CD14-positive monocyte (primary cell): Measurements from ENCODE around the gene CFLAR. TPM values are rescaled to one million over a fixed set of nuclear protein-coding genes. Genes with fewer than 3 reads are reported as not detected.
A peak's percentile ranks its signal among the peaks of the same experiment; 100 is the strongest.
"Not testable (repeated sequence)": the region's sequence is repeated elsewhere in the genome, so short reads cannot be mapped to it uniquely, and the experiment has no call there.

Source experiments
- DNase-seq, 3 donors: peaks; one replicate each; pipeline ENCODE4 v3.0.0-alpha.2; 2011 to 2022
- H2AFZ ChIP-seq: 2 replicates; pipeline ENCODE4 v1.6.0; 2012; ENCODE audit warnings: mild to moderate bottlenecking, low read depth, low read length, inconsistent platforms; ENCODE audit not compliant: insufficient read depth, poor library complexity, severe bottlenecking
- H3K27ac ChIP-seq, 2 donors: 1 replicate in 1 of 2; 2 replicates in 1 of 2; pipeline ENCODE4 v1.5.1; 2012 to 2013; ENCODE audit warnings: low read length in 2 of 2, control low read depth in 1 of 2, inconsistent platforms in 1 of 2, low read depth in 1 of 2, mild to moderate bottlenecking in 1 of 2
- H3K27me3 ChIP-seq, 2 donors: one replicate each; pipeline versions ENCODE4 v1.6.0 to v1.6.1; 2011 to 2013; ENCODE audit warnings: low read length in 2 of 2; ENCODE audit not compliant: control insufficient read depth in 2 of 2, insufficient read depth in 2 of 2
- H3K36me3 ChIP-seq, 2 donors: replicated peaks in 1 of 2; 1 replicate in 1 of 2; 2 replicates in 1 of 2; pipeline versions ENCODE4 v1.5.1 to v1.6.1; 2012 to 2013; ENCODE audit warnings: low read length in 2 of 2, control low read depth in 1 of 2, inconsistent platforms in 1 of 2, mild to moderate bottlenecking in 1 of 2; ENCODE audit not compliant: insufficient read depth in 2 of 2, control insufficient read depth in 1 of 2
- H3K4me1 ChIP-seq, 2 donors: 1 replicate in 1 of 2; 2 replicates in 1 of 2; pipeline versions ENCODE4 v1.5.1 to v1.6.1; 2012 to 2013; ENCODE audit warnings: low read length in 2 of 2, control low read depth in 1 of 2, inconsistent platforms in 1 of 2, mild to moderate bottlenecking in 1 of 2, moderate library complexity in 1 of 2; ENCODE audit not compliant: insufficient read depth in 2 of 2, control insufficient read depth in 1 of 2
- H3K4me2 ChIP-seq: replicated peaks from 2 replicates; pipeline ENCODE3; 2012; ENCODE audit warnings: low read length, moderate library complexity, mild to moderate bottlenecking; ENCODE audit not compliant: poor library complexity, severe bottlenecking; ENCODE audit errors: extremely low read depth
- H3K4me3 ChIP-seq, 3 experiments: fragments of 200-600 bp in 1 of 3; sonication (generic) in 1 of 3; replicated peaks in 1 of 3; 1 replicate in 2 of 3; 2 replicates in 1 of 3; pipeline ENCODE4 v1.5.1; 2011 to 2013; ENCODE audit warnings: low read length in 3 of 3, mild to moderate bottlenecking in 3 of 3, control low read depth in 2 of 3, low read depth in 2 of 3, inconsistent platforms in 1 of 3, moderate library complexity in 1 of 3
- H3K79me2 ChIP-seq: 2 replicates; pipeline ENCODE4 v1.6.0; 2012; ENCODE audit warnings: mild to moderate bottlenecking, control low read depth, inconsistent platforms, low read length, moderate library complexity; ENCODE audit not compliant: insufficient read depth
- H3K9ac ChIP-seq: 2 replicates; pipeline ENCODE4 v1.6.0; 2017; ENCODE audit warnings: low read length, mild to moderate bottlenecking; ENCODE audit not compliant: insufficient read depth, poor library complexity, severe bottlenecking
- H3K9me3 ChIP-seq, 2 donors: replicated peaks in 1 of 2; 1 replicate in 1 of 2; 2 replicates in 1 of 2; pipeline versions ENCODE4 v1.5.1 to v1.6.1; 2012 to 2013; ENCODE audit warnings: low read length in 2 of 2, control low read depth in 1 of 2; ENCODE audit not compliant: control insufficient read depth in 1 of 2, insufficient read depth in 1 of 2
- H4K20me1 ChIP-seq: 2 replicates; pipeline ENCODE4 v1.6.0; 2012; ENCODE audit warnings: mild to moderate bottlenecking, low read length, control low read depth, moderate library complexity; ENCODE audit not compliant: insufficient read depth
- H3K27ac Mint-ChIP-seq, 7 donors: one replicate each; pipeline ENCODE4 v1.8.0; 2020; ENCODE audit warnings: mild to moderate bottlenecking in 7 of 7, mixed read lengths in 7 of 7, moderate library complexity in 6 of 7, inconsistent platforms in 2 of 7
- H3K27me3 Mint-ChIP-seq, 3 donors: one replicate each; pipeline ENCODE4 v1.8.0; 2021 to 2022; ENCODE audit warnings: low read depth in 3 of 3, mild to moderate bottlenecking in 3 of 3, mixed read lengths in 3 of 3, moderate library complexity in 3 of 3, inconsistent platforms in 1 of 3
- H3K36me3 Mint-ChIP-seq, 2 donors: one replicate each; pipeline ENCODE4 v1.8.0; 2020; ENCODE audit warnings: mixed read lengths in 2 of 2, inconsistent platforms in 1 of 2, mild to moderate bottlenecking in 1 of 2
- H3K4me1 Mint-ChIP-seq: one replicate; pipeline ENCODE4 v1.8.0; 2020; ENCODE audit warnings: mild to moderate bottlenecking, mixed read lengths
- H3K4me3 Mint-ChIP-seq, 2 donors: one replicate each; pipeline ENCODE4 v1.8.0; 2020; ENCODE audit warnings: mild to moderate bottlenecking in 2 of 2, mixed read lengths in 2 of 2, moderate library complexity in 1 of 2
- H3K9me3 Mint-ChIP-seq, 7 donors: one replicate each; pipeline ENCODE4 v1.8.0; 2020 to 2022; ENCODE audit warnings: mixed read lengths in 7 of 7, mild to moderate bottlenecking in 6 of 7, moderate library complexity in 6 of 7, inconsistent platforms in 2 of 7
- WGBS: methylation state at CpG from one replicate; pipeline ENCODE4 v1.1.5; 2013; ENCODE audit warnings: missing lambda C conversion rate; ENCODE audit not compliant: insufficient coverage; 5-methylcytosine and 5-hydroxymethylcytosine counted together
- intact Hi-C, 2 donors: fragments of 100-400 bp; cut with micrococcal nuclease; formaldehyde crosslinking; loops; one replicate each; pipeline versions ENCODE4 v1.15.0 to v1.15.1; 2023
- polyA plus RNA-seq, 3 donors: library from polyadenylated mRNA; depleted of rRNA in 1 of 3; unstranded in 2 of 3; stranded (reverse) in 1 of 3; fragments of 300-500 nt in 2 of 3; fragments of >200 nt in 1 of 3; fragmentation: Illumina TruSeq in 2 of 3; gene quantifications; 1 replicate in 2 of 3; 2 replicates in 1 of 3; pipeline ENCODE4 v1.2.3, GENCODE V29; 2012 to 2021
- TF ChIP-seq, protein P1 (sequence below): fragments of 200-600 bp; IDR thresholded peaks from one replicate; pipeline ENCODE4 v1.8.0; 2022; ENCODE audit warnings: antibody characterized with exemption, mild to moderate bottlenecking

CFLAR gene
- polyA plus RNA-seq, 3 donors: 79.4 to 149 (median 79.5) TPM

DNA sequence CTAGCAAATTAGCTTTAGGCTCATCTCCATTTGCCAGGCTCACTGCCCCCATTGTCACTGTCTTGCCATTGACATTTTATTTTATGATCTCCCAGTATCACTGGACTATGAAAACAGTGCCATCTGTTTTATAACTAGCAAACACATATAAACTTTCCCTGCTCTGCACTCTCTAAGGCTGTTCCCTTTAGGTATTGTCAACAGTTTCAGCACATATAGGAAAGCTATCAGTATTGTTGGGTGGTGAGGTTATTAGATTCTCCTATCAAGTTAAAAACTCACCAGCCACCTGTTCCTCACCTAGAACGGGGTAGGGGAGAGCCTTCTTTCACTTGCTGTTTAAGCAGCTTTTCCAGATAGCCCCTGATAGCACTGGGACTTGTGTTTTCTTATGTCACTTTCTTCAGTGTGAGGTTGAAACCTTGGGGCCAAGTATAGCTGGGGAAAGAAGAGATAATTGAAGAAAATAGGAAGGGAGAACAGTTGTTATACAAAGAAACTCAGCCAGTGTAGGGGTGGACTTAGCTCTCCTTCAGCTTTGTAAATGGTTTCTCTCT lies 32.5 kb downstream of the CFLAR start:
- Histone ChIP-seq H3K4me3 (no peak overlapping the region), H3K4me1 (peaks cover 52% of the 10 kb centered on the region in 2 donors), H3K79me2 (peaks cover 84% of the 10 kb centered on the region), H3K9ac (no peak overlapping the region), H2AFZ (no peak overlapping the region), H3K27ac (peak overlapping the region in 1 of 2 donors; percentile 96), H3K4me2 (no peak overlapping the region), H3K27me3 (no peaks in the 10 kb centered on the region), H3K9me3 (no peaks in the 10 kb centered on the region), H4K20me1 (peaks cover 75% of the 10 kb centered on the region), H3K36me3 (peaks cover 75 to 83% of the 10 kb centered on the region in 2 donors)
- H3K4me3 Mint-ChIP-seq: no peak overlapping the region
- peaks cover 56 to 79% of the 10 kb centered on the region in 2 donors for H3K36me3 Mint-ChIP-seq
- intact Hi-C loops: no loop called here
- H3K27ac Mint-ChIP-seq: peak overlapping the region; percentile 53 to 89 (median 63)
- DNase-seq: no peak
- TF ChIP-seq, protein P1, sequence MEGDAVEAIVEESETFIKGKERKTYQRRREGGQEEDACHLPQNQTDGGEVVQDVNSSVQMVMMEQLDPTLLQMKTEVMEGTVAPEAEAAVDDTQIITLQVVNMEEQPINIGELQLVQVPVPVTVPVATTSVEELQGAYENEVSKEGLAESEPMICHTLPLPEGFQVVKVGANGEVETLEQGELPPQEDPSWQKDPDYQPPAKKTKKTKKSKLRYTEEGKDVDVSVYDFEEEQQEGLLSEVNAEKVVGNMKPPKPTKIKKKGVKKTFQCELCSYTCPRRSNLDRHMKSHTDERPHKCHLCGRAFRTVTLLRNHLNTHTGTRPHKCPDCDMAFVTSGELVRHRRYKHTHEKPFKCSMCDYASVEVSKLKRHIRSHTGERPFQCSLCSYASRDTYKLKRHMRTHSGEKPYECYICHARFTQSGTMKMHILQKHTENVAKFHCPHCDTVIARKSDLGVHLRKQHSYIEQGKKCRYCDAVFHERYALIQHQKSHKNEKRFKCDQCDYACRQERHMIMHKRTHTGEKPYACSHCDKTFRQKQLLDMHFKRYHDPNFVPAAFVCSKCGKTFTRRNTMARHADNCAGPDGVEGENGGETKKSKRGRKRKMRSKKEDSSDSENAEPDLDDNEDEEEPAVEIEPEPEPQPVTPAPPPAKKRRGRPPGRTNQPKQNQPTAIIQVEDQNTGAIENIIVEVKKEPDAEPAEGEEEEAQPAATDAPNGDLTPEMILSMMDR: no peak
- peaks cover 0 to 2% (median 0%) of the 10 kb centered on the region in 3 donors for H3K27me3 Mint-ChIP-seq
- no CpG with 5 or more reads among the region's 1 CpG for WGBS
- peaks cover 0 to 2% (median 0%) of the 10 kb centered on the region in 7 donors for H3K9me3 Mint-ChIP-seq
- peaks cover 51% of the 10 kb centered on the region for H3K4me1 Mint-ChIP-seq

DNA sequence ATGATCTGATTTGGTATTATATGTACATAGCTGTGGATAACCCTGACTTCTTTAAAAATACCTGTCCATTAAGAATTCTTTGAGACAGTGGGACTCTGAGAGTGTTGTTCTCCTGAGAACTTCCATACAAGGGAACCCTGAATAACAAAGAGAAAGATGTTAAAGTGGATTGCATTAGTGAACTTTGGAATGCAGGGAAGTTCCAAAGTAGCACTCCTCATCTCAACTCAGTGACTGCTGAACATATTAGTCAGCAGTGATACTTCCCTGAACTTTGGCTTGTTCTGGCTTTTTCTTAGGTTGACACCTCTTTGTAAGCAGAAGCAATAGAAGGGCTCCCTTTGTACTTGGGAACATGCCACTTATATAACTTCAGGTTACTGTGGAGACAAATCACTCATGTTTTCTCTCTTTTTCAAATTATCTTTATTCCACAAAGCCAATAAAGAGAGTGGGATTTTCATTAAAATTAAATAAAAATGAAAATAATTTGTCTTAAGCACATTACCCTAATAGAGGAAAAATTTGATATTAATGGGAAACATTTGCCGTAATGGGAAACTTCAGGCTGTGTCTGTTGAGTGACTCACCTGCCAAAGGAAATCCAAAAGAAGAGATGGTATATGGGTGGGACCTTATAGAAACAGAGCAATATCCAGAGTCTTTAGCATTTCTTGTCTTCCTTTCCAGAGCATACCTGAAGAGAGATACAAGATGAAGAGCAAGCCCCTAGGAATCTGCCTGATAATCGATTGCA lies 33.3 kb downstream of the CFLAR start:
- Mint-ChIP-seq H3K27me3 (peaks cover 0 to 2% (median 0%) of the 10 kb centered on the region in 3 donors), H3K4me1 (peaks cover 52% of the 10 kb centered on the region), H3K27ac (peak overlapping the region; percentile 89 to 100 (median 99)), H3K9me3 (peaks cover 0 to 2% (median 0%) of the 10 kb centered on the region in 7 donors), H3K4me3 (no peak overlapping the region), H3K36me3 (peaks cover 58 to 78% of the 10 kb centered on the region in 2 donors)
- Histone ChIP-seq H3K9ac (no peak overlapping the region), H3K27ac (peak overlapping the region in 1 of 2 donors; percentile 96), H2AFZ (no peak overlapping the region), H3K36me3 (peaks cover 72 to 81% of the 10 kb centered on the region in 2 donors), H3K9me3 (no peaks in the 10 kb centered on the region), H3K27me3 (no peaks in the 10 kb centered on the region), H3K4me3 (no peak overlapping the region), H3K79me2 (peaks cover 84% of the 10 kb centered on the region), H3K4me2 (no peak overlapping the region), H4K20me1 (peaks cover 71% of the 10 kb centered on the region), H3K4me1 (peaks cover 53 to 55% of the 10 kb centered on the region in 2 donors)
- no CpG with 5 or more reads among the region's 2 CpGs for WGBS
- TF ChIP-seq, protein P1: no peak
- peak in 2 of 3 donors; percentile 58 to 85 for DNase-seq
- intact Hi-C loops: no loop called here

DNA sequence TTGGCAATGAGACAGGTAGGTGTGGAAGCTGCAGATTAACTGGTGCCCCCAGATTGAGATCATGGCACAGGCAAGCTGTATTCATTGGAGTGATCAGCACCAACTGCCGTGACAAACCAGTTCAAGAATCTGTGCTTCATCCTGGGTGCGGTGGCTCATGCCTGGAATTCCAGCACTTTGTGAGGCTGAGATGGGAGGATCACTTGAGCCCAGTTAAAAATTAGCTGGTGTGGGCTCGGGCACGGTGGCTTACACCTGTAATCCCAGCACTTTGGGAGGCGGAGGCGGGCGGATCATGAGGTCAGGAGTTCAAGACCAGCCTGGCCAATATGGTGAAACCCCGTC lies 33.8 kb downstream of the CFLAR start:
- H3K9me3 ChIP-seq, H2AFZ ChIP-seq, H3K4me3 ChIP-seq, H3K9me3 Mint-ChIP-seq, intact Hi-C loops, H3K27me3 Mint-ChIP-seq, H3K27me3 ChIP-seq, DNase-seq, H3K4me2 ChIP-seq, H3K9ac ChIP-seq, H3K4me3 Mint-ChIP-seq: not testable (repeated sequence)
- peaks cover 58% of the 10 kb centered on the region for H3K4me1 Mint-ChIP-seq
- Histone ChIP-seq H3K4me1 (peaks cover 58 to 60% of the 10 kb centered on the region in 2 donors), H4K20me1 (peaks cover 69% of the 10 kb centered on the region), H3K36me3 (peaks cover 72 to 81% of the 10 kb centered on the region in 2 donors), H3K27ac (peak overlapping the region; percentile 94 to 96), H3K79me2 (peaks cover 84% of the 10 kb centered on the region)
- peaks cover 64 to 82% of the 10 kb centered on the region in 2 donors for H3K36me3 Mint-ChIP-seq
- 100% methylated on average over 4 of the region's 8 CpGs for WGBS
- H3K27ac Mint-ChIP-seq: peak overlapping the region; percentile 84 to 100 (median 99)
